PC-9 (cell line): ENCODE results near the gene RASSF4. TPM values are rescaled to one million over a fixed set of nuclear protein-coding genes. Genes with fewer than 3 reads are reported as not detected.

Source experiments
- Bru-seq: library from RNA; stranded (reverse); fragments of 400-500 nt; gene quantifications from one replicate; lab custom pipeline; 2021; lab: Mats Ljungman, UMichigan
- BruChase-seq, 2 experiments: library from RNA; stranded (reverse); fragments of 400-500 nt; gene quantifications; one replicate each; lab custom pipeline; 2021; lab: Mats Ljungman, UMichigan
- BruUV-seq: library from RNA; stranded (reverse); fragments of 400-500 nt; replicated peaks from 2 replicates; lab custom pipeline; 2021; lab: Mats Ljungman, UMichigan
- CTCF ChIA-PET: fragments of 300-600 bp; sonication (Branson Sonifier 250); formaldehyde crosslinking; loops from one replicate; lab custom pipeline; 2022; ENCODE audit warnings: antibody characterized with exemption; lab: Charles Lee
- POLR2A ChIA-PET: fragments of 300-600 bp; sonication (Branson Sonifier 250); formaldehyde crosslinking; loops from one replicate; lab custom pipeline; 2022; ENCODE audit warnings: antibody characterized with exemption; ENCODE audit not compliant: unreplicated experiment; lab: Charles Lee
- DNase-seq, 2 experiments: peaks; one replicate each; pipeline versions ENCODE4 v3.0.0 to v3.0.0-alpha.2; 2015 to 2022; ENCODE audit warnings: mixed read lengths in 1 of 2
- H2AFZ ChIP-seq: fragments of 200-600 bp; sonication (generic); 2 replicates; pipeline ENCODE4 v1.8.1; 2017; ENCODE audit warnings: antibody characterized with exemption
- H3F3A ChIP-seq: fragments of 200-600 bp; sonication (generic); 2 replicates; pipeline ENCODE4 v1.8.1; 2017; ENCODE audit warnings: antibody characterized with exemption, mild to moderate bottlenecking, low read depth; ENCODE audit not compliant: insufficient read depth
- H3K27ac ChIP-seq: fragments of 200-600 bp; sonication (generic); 2 replicates; pipeline ENCODE4 v1.6.1; 2016; ENCODE audit warnings: mixed run types
- H3K27me3 ChIP-seq: fragments of 200-600 bp; sonication (generic); 2 replicates; pipeline ENCODE4 v1.6.1; 2016; ENCODE audit warnings: low read depth, mixed run types; ENCODE audit not compliant: insufficient read depth
- H3K36me3 ChIP-seq: fragments of 200-600 bp; sonication (generic); 2 replicates; pipeline ENCODE4 v1.6.1; 2016; ENCODE audit warnings: low read depth, mixed run types
- H3K4me1 ChIP-seq: fragments of 200-600 bp; sonication (generic); replicated peaks from 2 replicates; pipeline ENCODE4 v1.6.1; 2016; ENCODE audit warnings: mixed run types; ENCODE audit not compliant: insufficient read depth
- H3K4me2 ChIP-seq: fragments of 200-600 bp; sonication (generic); 2 replicates; pipeline ENCODE4 v1.6.1; 2017; ENCODE audit warnings: mixed run types
- H3K4me3 ChIP-seq: fragments of 200-600 bp; sonication (generic); 2 replicates; pipeline ENCODE4 v1.6.1; 2016; ENCODE audit warnings: mixed run types
- H3K79me2 ChIP-seq: fragments of 200-600 bp; sonication (generic); 2 replicates; pipeline ENCODE4 v1.6.1; 2017; ENCODE audit warnings: low read depth, mixed run types
- H3K9me2 ChIP-seq: fragments of 200-600 bp; sonication (generic); 2 replicates; pipeline ENCODE4 v1.8.1; 2017; ENCODE audit warnings: mild to moderate bottlenecking; ENCODE audit not compliant: insufficient read depth
- H3K9me3 ChIP-seq: fragments of 200-600 bp; sonication (generic); 2 replicates; pipeline ENCODE4 v1.8.1; 2016; ENCODE audit warnings: low read depth; ENCODE audit not compliant: insufficient read depth
- H4K20me1 ChIP-seq: fragments of 200-600 bp; sonication (generic); 2 replicates; pipeline ENCODE4 v1.8.1; 2017; ENCODE audit not compliant: insufficient read depth
- CTCF ChIP-seq: fragments of 200-600 bp; sonication (generic); conservative IDR thresholded peaks from 2 replicates; pipeline ENCODE4 v1.6.1; 2017; ENCODE audit warnings: mixed run types, antibody characterized with exemption, mild to moderate bottlenecking, moderate library complexity
- EZH2 ChIP-seq: fragments of 200-600 bp; sonication (generic); IDR thresholded peaks from 2 replicates; pipeline ENCODE4 v1.8.0; 2017; ENCODE audit warnings: antibody characterized with exemption, low read depth
- intact Hi-C: fragments of 100-400 bp; cut with micrococcal nuclease; formaldehyde crosslinking; loops from one replicate; pipeline ENCODE4 v1.10.0; 2022; ENCODE audit not compliant: unreplicated experiment
- long read RNA-seq: library from polyadenylated mRNA; stranded (forward); transcript quantifications from one replicate; pipeline ENCODE4 v2.0.0, GENCODE V29; 2022
- total RNA-seq: library from RNA; stranded (reverse); gene quantifications from 2 replicates; pipeline ENCODE4 v1.2.3, GENCODE V29; 2021

RASSF4 gene
- total RNA-seq, result 6.5 and 7.6 TPM in 2 replicates
- Bru-seq, nascent RNA, result percentile 28 among the genes with signal in this experiment
- percentile 36 among the genes with signal in this experiment for BruChase-seq, experiment 1, labeled RNA remaining after a 2-hour chase
- percentile 36 among the genes with signal in this experiment for BruChase-seq, experiment 2, labeled RNA remaining after a 6-hour chase
- long read RNA-seq, partial matches to known transcripts, result 3 of 15 reads
- long read RNA-seq, other reads (novel, unspliced or antisense), result 10 of 15 reads

GRCh38 chr10:44959247-44960087 is at the start of gene RASSF4:
TSS of gene RASSF4 (plus strand) at chr10:44959802. CDS start at chr10:44970203, 10,401 bp downstream.
- peak within 1 kb of the TSS; percentile 56 for H3K27ac ChIP-seq
- ChIA-PET CTCF (no interaction called here), POLR2A (interaction anchor here (0.7 kb wide), 2 partner anchors 38 to 1095 kb away, joined by 3 to 4 read pairs; no protein-coding TSS in a partner anchor)
- BruUV-seq, result no TSS peak
- peak within 1 kb of the TSS; percentile 94 for H3K4me2 ChIP-seq
- peak; percentile 82 to 96 for DNase-seq
- H3K79me2 ChIP-seq, result no peaks in the 10 kb centered on the region
- H3K27me3 ChIP-seq, result no peaks in the 10 kb centered on the region
- peaks cover 17% of the 10 kb centered on the region; the same call in 1 of the 2 replicates for H3F3A ChIP-seq
- intact Hi-C loops, result loop anchor here (1.0 to 5.0 kb wide), 3 partner anchors 15 to 43 kb away; partner anchors contain the start of genes DEPP1 and ZNF22
- peak within 1 kb of the TSS; percentile 80 for H3K4me3 ChIP-seq
- H3K9me2 ChIP-seq, result no peaks in the 10 kb centered on the region
- TF ChIP-seq CTCF (no peak), EZH2 (no peak)
- H4K20me1 ChIP-seq, result no peaks in the 10 kb centered on the region
- H3K9me3 ChIP-seq, result no peaks in the 10 kb centered on the region
- no peaks in the 10 kb centered on the region for H3K36me3 ChIP-seq
- H2AFZ ChIP-seq, result peak within 1 kb of the TSS; percentile 98
- H3K4me1 ChIP-seq, result peaks cover 17% of the 10 kb centered on the region

- Histone ChIP-seq H3K4me2 (no peak overlapping the region), H3K9me2 (no peaks in the 10 kb centered on the region), H3K27me3 (peaks cover 86% of the 10 kb centered on the region), H3K27ac (no peak overlapping the region), H3K36me3 (no peaks in the 10 kb centered on the region), H3K9me3 (no peaks in the 10 kb centered on the region), H3F3A (no peaks in the 10 kb centered on the region), H2AFZ (no peak overlapping the region), H3K79me2 (no peaks in the 10 kb centered on the region), H3K4me3 (no peak overlapping the region), H4K20me1 (no peaks in the 10 kb centered on the region), H3K4me1 (no peaks in the 10 kb centered on the region)
- CTCF ChIA-PET, result no interaction called here
- BruUV-seq, result no TSS peak
- DNase-seq, result no peak
- no peak for TF ChIP-seq EZH2
- no peak for TF ChIP-seq CTCF
- POLR2A ChIA-PET, result no interaction called here
- intact Hi-C loops, result no loop called here
These were observed 49.7 kb upstream of the RASSF4 start for GRCh38 chr10:44909910-44910309.

- no peaks in the 10 kb centered on the region for H3K9me3 ChIP-seq
- POLR2A ChIA-PET, result no interaction called here
- intact Hi-C loops, result no loop called here
These were observed 49.0 kb upstream of the RASSF4 start for GRCh38 chr10:44910602-44911001.

More at GRCh38 chr10:44910602-44911001, 49.0 kb upstream of the RASSF4 start:
- H3K4me1 ChIP-seq, result no peaks in the 10 kb centered on the region
- DNase-seq, result no peak
- H3K4me3 ChIP-seq, result no peak overlapping the region
- H2AFZ ChIP-seq, result no peak overlapping the region
- no peak for TF ChIP-seq CTCF
- no peak for TF ChIP-seq EZH2
- H3F3A ChIP-seq, result no peaks in the 10 kb centered on the region
- H3K36me3 ChIP-seq, result no peaks in the 10 kb centered on the region
- no peaks in the 10 kb centered on the region for H3K9me2 ChIP-seq
- H4K20me1 ChIP-seq, result no peaks in the 10 kb centered on the region
- H3K79me2 ChIP-seq, result no peaks in the 10 kb centered on the region
- H3K4me2 ChIP-seq, result no peak overlapping the region
- CTCF ChIA-PET, result no interaction called here
- no TSS peak for BruUV-seq
- H3K27ac ChIP-seq, result no peak overlapping the region
- H3K27me3 ChIP-seq, result peaks cover 86% of the 10 kb centered on the region
